Nephron (organoid): ENCODE results near the gene CLEC16A.

ENCODE experiments used
- H3K27ac Mint-ChIP-seq, 3 experiments: 2 replicates each; pipeline ENCODE4 v1.8.0; 2020; ENCODE audit warnings: mixed read lengths in 3 of 3, mild to moderate bottlenecking in 2 of 3, moderate library complexity in 1 of 3
- H3K27me3 Mint-ChIP-seq: 2 replicates; pipeline ENCODE4 v1.8.0; 2021; ENCODE audit warnings: low read depth, mild to moderate bottlenecking, moderate library complexity, mixed read lengths
- H3K36me3 Mint-ChIP-seq: 2 replicates; pipeline ENCODE4 v1.8.0; 2020; ENCODE audit warnings: low read depth, mixed read lengths
- H3K4me1 Mint-ChIP-seq: 2 replicates; pipeline ENCODE4 v1.8.0; 2020; ENCODE audit warnings: mixed read lengths
- H3K4me3 Mint-ChIP-seq, 3 experiments: 2 replicates each; pipeline ENCODE4 v1.8.0; 2020; ENCODE audit warnings: mild to moderate bottlenecking in 3 of 3, mixed read lengths in 3 of 3, moderate library complexity in 2 of 3
- H3K9me3 Mint-ChIP-seq: 2 replicates; pipeline ENCODE4 v1.8.0; 2020; ENCODE audit warnings: mixed read lengths
- TF ChIP-seq, protein P1 (sequence below), 3 experiments: fragments of 200-600 bp; sonication (generic); IDR thresholded peaks; one replicate each; pipeline ENCODE4 v1.5.0; 2021; ENCODE audit warnings: antibody characterized with exemption in 3 of 3; ENCODE audit not compliant: unreplicated experiment in 3 of 3

Gene CLEC16A

GRCh38 chr16:11056090-11056992, 112.0 kb downstream of the CLEC16A start:
- TF ChIP-seq, protein P1, sequence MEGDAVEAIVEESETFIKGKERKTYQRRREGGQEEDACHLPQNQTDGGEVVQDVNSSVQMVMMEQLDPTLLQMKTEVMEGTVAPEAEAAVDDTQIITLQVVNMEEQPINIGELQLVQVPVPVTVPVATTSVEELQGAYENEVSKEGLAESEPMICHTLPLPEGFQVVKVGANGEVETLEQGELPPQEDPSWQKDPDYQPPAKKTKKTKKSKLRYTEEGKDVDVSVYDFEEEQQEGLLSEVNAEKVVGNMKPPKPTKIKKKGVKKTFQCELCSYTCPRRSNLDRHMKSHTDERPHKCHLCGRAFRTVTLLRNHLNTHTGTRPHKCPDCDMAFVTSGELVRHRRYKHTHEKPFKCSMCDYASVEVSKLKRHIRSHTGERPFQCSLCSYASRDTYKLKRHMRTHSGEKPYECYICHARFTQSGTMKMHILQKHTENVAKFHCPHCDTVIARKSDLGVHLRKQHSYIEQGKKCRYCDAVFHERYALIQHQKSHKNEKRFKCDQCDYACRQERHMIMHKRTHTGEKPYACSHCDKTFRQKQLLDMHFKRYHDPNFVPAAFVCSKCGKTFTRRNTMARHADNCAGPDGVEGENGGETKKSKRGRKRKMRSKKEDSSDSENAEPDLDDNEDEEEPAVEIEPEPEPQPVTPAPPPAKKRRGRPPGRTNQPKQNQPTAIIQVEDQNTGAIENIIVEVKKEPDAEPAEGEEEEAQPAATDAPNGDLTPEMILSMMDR (IDR thresholded peaks at IDR 0.05; ENCODE audit: unreplicated experiment in 3 of 3): no peak
- H3K9me3 Mint-ChIP-seq: no peaks in the 10 kb centered on the region
- H3K27me3 Mint-ChIP-seq: no peaks in the 10 kb centered on the region
- H3K4me1 Mint-ChIP-seq: peaks cover 76% of the 10 kb centered on the region
- H3K27ac Mint-ChIP-seq: peak overlapping the region; percentile 99 to 100 (median 99)
- H3K4me3 Mint-ChIP-seq: peak overlapping the region in 2 of 3 experiments; percentile 3 to 69
- H3K36me3 Mint-ChIP-seq: peaks cover 33% of the 10 kb centered on the region

GRCh38 chr16:11056993-11057649, 112.8 kb downstream of the CLEC16A start:
- H3K27me3 Mint-ChIP-seq: no peaks in the 10 kb centered on the region
- H3K4me3 Mint-ChIP-seq: peak overlapping the region in 2 of 3 experiments; percentile 3 to 69
- peak overlapping the region; percentile 99 to 100 (median 99) for H3K27ac Mint-ChIP-seq
- H3K36me3 Mint-ChIP-seq: peaks cover 34% of the 10 kb centered on the region
- H3K4me1 Mint-ChIP-seq: peaks cover 80% of the 10 kb centered on the region
- TF ChIP-seq, protein P1 (IDR thresholded peaks at IDR 0.05; ENCODE audit: unreplicated experiment in 3 of 3): no peak
- H3K9me3 Mint-ChIP-seq: no peaks in the 10 kb centered on the region

DNA sequence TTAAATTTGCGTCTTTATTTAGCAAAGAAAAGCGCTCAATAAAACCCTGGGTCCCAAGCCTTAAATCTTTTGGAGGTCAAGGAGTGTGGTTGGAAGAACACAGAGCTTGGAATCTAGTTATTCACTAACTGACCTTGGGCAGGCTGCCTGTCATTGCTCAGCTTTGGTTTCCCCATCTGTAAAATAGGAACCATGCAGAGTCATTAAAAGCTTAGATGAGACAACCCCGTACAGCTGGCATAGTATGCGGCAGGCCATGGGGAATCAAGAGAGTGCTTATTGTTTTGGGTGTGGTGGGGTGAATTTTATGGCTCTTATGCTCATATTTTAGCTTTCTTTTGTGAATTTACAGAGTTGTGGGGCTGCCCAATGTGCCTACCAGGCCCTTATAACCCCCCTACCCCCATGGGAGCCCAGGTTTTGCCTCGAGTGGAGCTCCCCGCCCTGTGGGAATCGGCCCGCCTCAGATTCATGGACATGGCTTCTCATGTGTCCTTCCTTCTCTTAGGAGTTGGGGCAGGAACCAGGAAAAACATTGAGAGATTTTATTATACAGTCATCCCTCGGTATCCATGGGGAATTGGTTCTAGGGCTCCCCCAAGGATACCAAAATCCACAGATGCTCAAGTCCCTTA, 113.5 kb downstream of the CLEC16A start:
- TF ChIP-seq, protein P1 (IDR thresholded peaks at IDR 0.05; ENCODE audit: unreplicated experiment in 3 of 3): no peak
- Mint-ChIP-seq H3K27me3 (no peaks in the 10 kb centered on the region), H3K4me1 (peaks cover 84% of the 10 kb centered on the region), H3K27ac (peak overlapping the region in 2 of 3 experiments; percentile 76 to 100), H3K9me3 (no peaks in the 10 kb centered on the region), H3K4me3 (no peak overlapping the region), H3K36me3 (peaks cover 31% of the 10 kb centered on the region)

GRCh38 chr16:11058832-11059231, 114.5 kb downstream of the CLEC16A start:
- Mint-ChIP-seq H3K4me3 (peak overlapping the region in 1 of 3 experiments; percentile 2), H3K27ac (peak overlapping the region; percentile 10 to 100 (median 51)), H3K36me3 (peaks cover 27% of the 10 kb centered on the region), H3K4me1 (peaks cover 87% of the 10 kb centered on the region), H3K27me3 (no peaks in the 10 kb centered on the region), H3K9me3 (no peaks in the 10 kb centered on the region)
- TF ChIP-seq, protein P1 (IDR thresholded peaks at IDR 0.05; ENCODE audit: unreplicated experiment in 3 of 3): no peak

- Mint-ChIP-seq H3K27ac (peak overlapping the region; percentile 10 to 100 (median 51)), H3K9me3 (no peaks in the 10 kb centered on the region), H3K27me3 (no peaks in the 10 kb centered on the region), H3K36me3 (peaks cover 27% of the 10 kb centered on the region), H3K4me1 (peaks cover 84% of the 10 kb centered on the region), H3K4me3 (no peak overlapping the region)
- TF ChIP-seq, protein P1 (IDR thresholded peaks at IDR 0.05; ENCODE audit: unreplicated experiment in 3 of 3): no peak
These were observed 115.2 kb downstream of the CLEC16A start for GRCh38 chr16:11059588-11059987.
